Esophagus muscularis mucosa (tissue), 4 donors: ENCODE data around the gene PLXNB3.

Source experiments
- CTCF ChIP-seq, 3 experiments: fragments of 200-600 bp in 2 of 3; fragments of 450-650 bp in 1 of 3; sonication (generic) in 2 of 3; IDR thresholded peaks; one replicate each; pipeline ENCODE4 v1.5.1; 2017 to 2019; ENCODE audit warnings: antibody characterized with exemption in 3 of 3, mild to moderate bottlenecking in 2 of 3, moderate library complexity in 1 of 3
- EP300 ChIP-seq: sonication (generic); formaldehyde crosslinking; IDR thresholded peaks from one replicate; pipeline ENCODE4 v1.6.1; 2017; ENCODE audit warnings: antibody characterized with exemption
- POLR2A ChIP-seq: fragments of 450-650 bp; IDR thresholded peaks from one replicate; pipeline ENCODE4 v1.6.1; 2017; ENCODE audit warnings: antibody characterized with exemption, moderate library complexity, mild to moderate bottlenecking, low read depth

GRCh38 chrX:153725832-153726285 is 38.2 kb upstream of the PLXNB3 start:
- TF ChIP-seq CTCF (IDR thresholded peaks at IDR 0.05) (no peak), POLR2A (no peak), EP300 (no peak)
